Breast epithelium (tissue), 3 donors: ENCODE results near the gene PRDM1.

ENCODE experiments used
- POLR2A ChIP-seq: fragments of 450-650 bp; IDR thresholded peaks from one replicate; pipeline ENCODE4 v1.6.1; 2016; ENCODE audit warnings: antibody characterized with exemption, mild to moderate bottlenecking, moderate library complexity
- TF ChIP-seq, protein P1 (sequence below), 3 donors: fragments of 450-650 bp; IDR thresholded peaks; one replicate each; pipeline ENCODE4 v1.5.1; 2016 to 2017; ENCODE audit warnings: antibody characterized with exemption in 3 of 3, mild to moderate bottlenecking in 3 of 3, moderate library complexity in 3 of 3

GRCh38 chr6:106117579-106117978, 31.4 kb downstream of the PRDM1 start:
- TF ChIP-seq, protein P1, sequence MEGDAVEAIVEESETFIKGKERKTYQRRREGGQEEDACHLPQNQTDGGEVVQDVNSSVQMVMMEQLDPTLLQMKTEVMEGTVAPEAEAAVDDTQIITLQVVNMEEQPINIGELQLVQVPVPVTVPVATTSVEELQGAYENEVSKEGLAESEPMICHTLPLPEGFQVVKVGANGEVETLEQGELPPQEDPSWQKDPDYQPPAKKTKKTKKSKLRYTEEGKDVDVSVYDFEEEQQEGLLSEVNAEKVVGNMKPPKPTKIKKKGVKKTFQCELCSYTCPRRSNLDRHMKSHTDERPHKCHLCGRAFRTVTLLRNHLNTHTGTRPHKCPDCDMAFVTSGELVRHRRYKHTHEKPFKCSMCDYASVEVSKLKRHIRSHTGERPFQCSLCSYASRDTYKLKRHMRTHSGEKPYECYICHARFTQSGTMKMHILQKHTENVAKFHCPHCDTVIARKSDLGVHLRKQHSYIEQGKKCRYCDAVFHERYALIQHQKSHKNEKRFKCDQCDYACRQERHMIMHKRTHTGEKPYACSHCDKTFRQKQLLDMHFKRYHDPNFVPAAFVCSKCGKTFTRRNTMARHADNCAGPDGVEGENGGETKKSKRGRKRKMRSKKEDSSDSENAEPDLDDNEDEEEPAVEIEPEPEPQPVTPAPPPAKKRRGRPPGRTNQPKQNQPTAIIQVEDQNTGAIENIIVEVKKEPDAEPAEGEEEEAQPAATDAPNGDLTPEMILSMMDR (IDR thresholded peaks at IDR 0.05) = no peak
- TF ChIP-seq POLR2A = no peak
